Peyer's patch (tissue), 4 donors: ENCODE data around the gene DGKQ.

ENCODE experiments used
- POLR2A ChIP-seq, 2 donors: fragments of 450-650 bp; IDR thresholded peaks; one replicate each; pipeline ENCODE4 v1.5.1; 2017; ENCODE audit warnings: antibody characterized with exemption in 2 of 2, mild to moderate bottlenecking in 2 of 2, moderate library complexity in 2 of 2
- TF ChIP-seq, protein P1 (sequence below), 6 experiments: fragments of 450-650 bp in 4 of 6; fragments of 200-600 bp in 2 of 6; sonication (generic) in 1 of 6; IDR thresholded peaks; one replicate each; pipeline ENCODE4 v1.5.1; 2017 to 2019; ENCODE audit warnings: antibody characterized with exemption in 6 of 6, mild to moderate bottlenecking in 3 of 6, moderate library complexity in 1 of 6

DNA sequence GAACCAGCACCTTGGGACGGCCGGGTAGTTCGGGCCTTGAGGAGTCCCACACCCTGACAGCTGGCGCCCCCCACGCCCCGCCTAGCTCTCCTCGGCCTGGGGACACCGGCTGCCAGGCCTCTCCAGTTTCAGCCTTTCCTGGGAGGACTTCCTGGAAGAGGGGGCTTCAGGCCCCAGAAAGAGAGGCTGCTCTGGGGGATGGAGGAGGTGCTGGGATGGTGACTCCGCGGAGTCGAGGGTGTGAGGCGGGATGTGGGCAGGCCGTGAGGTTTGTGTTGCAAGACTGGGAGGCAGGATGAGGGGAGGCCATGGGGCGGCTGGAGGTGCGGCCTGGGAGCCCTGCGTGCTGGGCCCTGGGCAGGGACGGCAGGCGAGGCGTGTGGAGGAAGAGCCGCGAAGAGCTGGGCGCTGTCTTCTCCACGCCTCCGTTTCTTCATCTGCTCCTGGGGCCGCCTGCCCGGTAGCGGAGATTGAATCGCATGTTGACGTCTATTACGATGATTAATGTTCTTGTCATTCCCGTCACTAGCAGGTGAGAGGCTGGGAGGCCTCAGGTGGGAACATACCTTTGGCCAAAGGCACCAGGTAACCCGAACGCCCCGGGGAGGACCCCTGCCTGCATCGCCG lies 37.1 kb upstream of the DGKQ start:
- TF ChIP-seq, protein P1, sequence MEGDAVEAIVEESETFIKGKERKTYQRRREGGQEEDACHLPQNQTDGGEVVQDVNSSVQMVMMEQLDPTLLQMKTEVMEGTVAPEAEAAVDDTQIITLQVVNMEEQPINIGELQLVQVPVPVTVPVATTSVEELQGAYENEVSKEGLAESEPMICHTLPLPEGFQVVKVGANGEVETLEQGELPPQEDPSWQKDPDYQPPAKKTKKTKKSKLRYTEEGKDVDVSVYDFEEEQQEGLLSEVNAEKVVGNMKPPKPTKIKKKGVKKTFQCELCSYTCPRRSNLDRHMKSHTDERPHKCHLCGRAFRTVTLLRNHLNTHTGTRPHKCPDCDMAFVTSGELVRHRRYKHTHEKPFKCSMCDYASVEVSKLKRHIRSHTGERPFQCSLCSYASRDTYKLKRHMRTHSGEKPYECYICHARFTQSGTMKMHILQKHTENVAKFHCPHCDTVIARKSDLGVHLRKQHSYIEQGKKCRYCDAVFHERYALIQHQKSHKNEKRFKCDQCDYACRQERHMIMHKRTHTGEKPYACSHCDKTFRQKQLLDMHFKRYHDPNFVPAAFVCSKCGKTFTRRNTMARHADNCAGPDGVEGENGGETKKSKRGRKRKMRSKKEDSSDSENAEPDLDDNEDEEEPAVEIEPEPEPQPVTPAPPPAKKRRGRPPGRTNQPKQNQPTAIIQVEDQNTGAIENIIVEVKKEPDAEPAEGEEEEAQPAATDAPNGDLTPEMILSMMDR (IDR thresholded peaks at IDR 0.05), result no peak
- TF ChIP-seq POLR2A (IDR thresholded peaks at IDR 0.05), result no peak
